ENCODE measurements around the gene CYTH1. TPM values are rescaled to one million over a fixed set of nuclear protein-coding genes. Genes with fewer than 3 reads are reported as not detected.

Gene CYTH1
- total and polyA plus RNA-seq, 4 donors = 28.1 to 50.4 (median 42.4) TPM

DNA sequence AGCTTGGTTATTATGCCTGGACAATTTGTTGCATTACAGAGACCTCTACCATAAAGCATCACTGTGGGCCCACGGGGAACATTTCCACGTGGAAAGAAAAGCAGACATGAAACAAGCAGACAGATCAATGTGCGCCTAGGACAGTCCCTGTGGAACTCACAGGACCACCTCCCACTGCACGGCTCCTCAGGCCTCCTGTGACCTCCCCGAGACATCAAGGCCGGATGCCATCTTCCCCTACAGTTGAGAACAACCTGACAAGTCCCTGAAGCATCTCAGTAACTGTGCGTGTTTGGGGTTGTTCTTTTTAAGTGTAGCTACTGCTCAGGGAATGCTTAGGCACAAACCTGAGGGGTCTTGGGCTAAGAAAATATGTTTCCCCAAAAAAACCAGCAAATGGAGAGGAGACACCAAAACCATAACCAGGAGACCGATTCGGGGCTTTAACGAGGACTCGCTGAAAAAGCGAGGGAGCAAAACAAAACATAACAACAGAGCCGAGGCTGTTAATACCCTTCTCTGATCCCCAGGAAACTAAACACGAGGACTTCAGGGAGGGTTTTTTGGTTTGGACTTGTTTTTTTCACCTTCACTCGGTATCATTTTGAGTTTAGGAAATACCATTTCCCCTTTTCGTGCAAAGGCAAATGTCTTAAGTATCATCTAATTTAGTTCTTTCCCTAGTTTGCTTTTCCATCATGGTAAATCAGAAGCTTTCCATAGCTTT, 87.1 kb downstream of the CYTH1 start:
- no peak for DNase-seq (ENCODE audit: low read depth in 4 of 6, low spot score in 6 of 6)
- WGBS (ENCODE audit: insufficient coverage) = 71% methylated on average over 6 of the region's 16 CpGs
- H3K36me3 ChIP-seq (ENCODE audit: control insufficient read depth, insufficient read depth, low read length) = peaks cover 42% of the 10 kb centered on the region
- H3K27ac ChIP-seq (ENCODE audit: low read depth, low read length) = no peak overlapping the region
- no peaks in the 10 kb centered on the region for H3K27me3 ChIP-seq (ENCODE audit: control insufficient read depth, insufficient read depth, low read length)
- no peaks in the 10 kb centered on the region for H3K9me3 ChIP-seq (ENCODE audit: control insufficient read depth, insufficient read depth, low read length)
- no peak overlapping the region for H3K4me3 ChIP-seq (ENCODE audit: low read depth, low read length)
- H3K4me1 ChIP-seq (ENCODE audit: control insufficient read depth, insufficient read depth, low read length) = no peaks in the 10 kb centered on the region

DNA sequence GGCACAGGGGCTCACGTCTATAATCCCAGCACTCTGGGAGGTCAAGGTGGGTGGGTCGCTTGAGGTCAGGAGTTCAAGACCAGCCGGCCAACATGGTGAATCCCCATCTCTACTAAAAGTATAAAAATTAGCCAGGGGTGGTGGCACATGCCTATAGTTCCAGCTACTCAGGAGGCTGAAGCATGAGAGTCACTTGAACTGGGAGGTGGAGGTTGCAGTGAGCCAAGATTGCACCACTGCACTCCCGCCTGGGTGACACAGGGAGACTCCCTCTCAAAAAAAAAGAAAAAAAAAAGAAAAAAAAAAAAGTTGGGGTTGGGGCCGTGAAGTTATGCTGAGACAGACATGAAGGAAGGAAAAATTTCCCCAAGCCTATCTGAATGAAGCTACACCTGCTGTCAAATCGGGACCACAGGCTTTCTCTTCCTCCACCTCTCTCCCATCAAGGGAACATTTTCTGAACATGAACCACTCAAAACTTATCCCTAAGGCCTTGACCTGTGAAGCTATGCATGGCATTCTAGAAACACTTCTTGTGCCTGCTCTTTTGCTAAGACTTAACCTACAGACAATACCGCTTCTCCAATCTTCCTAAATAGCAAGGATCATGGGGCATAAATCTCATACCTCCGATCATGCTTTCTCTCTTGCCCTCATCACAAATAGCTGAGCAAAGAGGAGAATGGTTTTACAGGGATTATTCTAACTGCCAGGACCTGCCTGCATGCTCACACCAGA, 88.6 kb downstream of the CYTH1 start:
- no peak for DNase-seq (ENCODE audit: low read depth in 4 of 6, low spot score in 6 of 6)
- H3K4me3 ChIP-seq (ENCODE audit: low read depth, low read length) = no peak overlapping the region
- 90% methylated on average over 1 of the region's 8 CpGs for WGBS (ENCODE audit: insufficient coverage)
- H3K27ac ChIP-seq (ENCODE audit: low read depth, low read length) = no peak overlapping the region
- peaks cover 42% of the 10 kb centered on the region for H3K36me3 ChIP-seq (ENCODE audit: control insufficient read depth, insufficient read depth, low read length)
- no peaks in the 10 kb centered on the region for H3K27me3 ChIP-seq (ENCODE audit: control insufficient read depth, insufficient read depth, low read length)
- no peaks in the 10 kb centered on the region for H3K9me3 ChIP-seq (ENCODE audit: control insufficient read depth, insufficient read depth, low read length)
- no peaks in the 10 kb centered on the region for H3K4me1 ChIP-seq (ENCODE audit: control insufficient read depth, insufficient read depth, low read length)

DNA sequence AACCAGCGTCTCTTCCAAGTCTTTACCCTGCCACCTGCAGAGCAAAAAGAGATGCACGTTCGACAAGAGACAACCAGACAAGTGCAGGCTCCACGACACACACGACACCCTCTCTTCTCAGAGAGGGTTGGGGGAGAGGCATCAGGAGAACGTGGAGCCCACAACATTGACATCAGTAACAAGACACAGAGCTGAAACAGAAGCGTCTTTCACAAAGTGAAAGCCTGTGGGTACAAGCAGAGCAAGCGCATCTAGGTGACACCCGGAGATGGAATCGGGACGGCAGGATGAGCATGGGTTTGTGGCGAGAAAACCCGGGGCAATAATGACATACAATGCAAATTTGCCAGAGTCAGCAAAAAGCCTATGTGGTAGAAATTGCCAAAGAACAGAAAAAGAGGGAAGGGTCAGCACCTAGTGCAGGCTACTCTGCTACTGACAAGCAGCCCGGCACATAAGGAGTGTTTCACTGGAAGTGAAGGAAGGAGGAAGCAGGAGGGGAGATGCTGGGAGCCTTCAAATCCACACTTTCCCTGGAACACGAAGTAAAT, 89.5 kb downstream of the CYTH1 start:
- Histone ChIP-seq H3K4me1 (ENCODE audit: control insufficient read depth, insufficient read depth, low read length) (no peaks in the 10 kb centered on the region), H3K27ac (ENCODE audit: low read depth, low read length) (no peak overlapping the region), H3K27me3 (ENCODE audit: control insufficient read depth, insufficient read depth, low read length) (no peaks in the 10 kb centered on the region), H3K9me3 (ENCODE audit: control insufficient read depth, insufficient read depth, low read length) (no peaks in the 10 kb centered on the region), H3K36me3 (ENCODE audit: control insufficient read depth, insufficient read depth, low read length) (peaks cover 41% of the 10 kb centered on the region), H3K4me3 (ENCODE audit: low read depth, low read length) (no peak overlapping the region)
- DNase-seq (ENCODE audit: low read depth in 4 of 6, low spot score in 6 of 6) = no peak
- WGBS (ENCODE audit: insufficient coverage) = 78% methylated on average over 11 of the region's 15 CpGs

DNA sequence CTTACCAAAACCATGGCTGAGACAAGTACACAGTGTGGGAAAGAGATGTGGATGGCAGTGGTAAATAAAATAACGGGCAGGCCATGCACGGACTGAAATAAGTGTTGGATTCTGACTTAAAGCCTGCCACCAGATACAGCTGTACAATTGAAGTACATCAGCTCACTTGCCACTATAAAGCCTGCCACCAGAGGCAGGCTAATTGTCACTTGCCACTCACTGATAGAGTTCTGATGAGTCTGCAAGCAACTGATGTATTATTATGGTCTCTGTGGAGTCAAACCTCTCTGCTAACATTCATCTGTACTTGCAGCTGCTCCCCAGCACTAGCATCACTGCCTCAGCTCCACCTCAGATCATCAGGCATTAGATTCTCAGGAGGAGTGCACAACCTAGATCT, 93.0 kb downstream of the CYTH1 start:
- Histone ChIP-seq H3K9me3 (ENCODE audit: control insufficient read depth, insufficient read depth, low read length) (no peaks in the 10 kb centered on the region), H3K27ac (ENCODE audit: low read depth, low read length) (no peak overlapping the region), H3K36me3 (ENCODE audit: control insufficient read depth, insufficient read depth, low read length) (peaks cover 38% of the 10 kb centered on the region), H3K27me3 (ENCODE audit: control insufficient read depth, insufficient read depth, low read length) (no peaks in the 10 kb centered on the region), H3K4me3 (ENCODE audit: low read depth, low read length) (no peak overlapping the region), H3K4me1 (ENCODE audit: control insufficient read depth, insufficient read depth, low read length) (no peaks in the 10 kb centered on the region)
- DNase-seq (ENCODE audit: low read depth in 4 of 6, low spot score in 6 of 6) = no peak
- no CpG with 5 or more reads among the region's 2 CpGs for WGBS (ENCODE audit: insufficient coverage)

DNA sequence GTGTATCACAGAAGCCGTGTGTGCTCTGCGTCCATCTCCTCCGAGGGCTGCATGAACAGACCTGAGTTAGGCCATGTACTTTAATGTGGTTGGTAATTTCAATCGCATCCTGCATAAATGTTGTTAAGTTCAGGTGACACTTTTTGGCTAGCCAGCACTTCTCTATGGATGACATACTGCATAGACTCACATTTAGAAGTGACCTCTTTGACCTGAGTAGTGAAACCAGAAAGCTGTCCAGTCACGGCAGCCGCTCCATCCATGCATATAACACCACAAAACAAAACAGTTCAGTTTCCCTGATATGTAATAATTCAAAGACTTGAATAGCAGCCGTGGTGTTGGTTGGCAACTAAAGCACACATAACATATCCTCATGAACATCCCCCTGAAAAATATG, 94.1 kb downstream of the CYTH1 start:
- 91% methylated on average over 7 of the region's 7 CpGs for WGBS (ENCODE audit: insufficient coverage)
- no peak for DNase-seq (ENCODE audit: low read depth in 4 of 6, low spot score in 6 of 6)
- Histone ChIP-seq H3K9me3 (ENCODE audit: control insufficient read depth, insufficient read depth, low read length) (no peaks in the 10 kb centered on the region), H3K27me3 (ENCODE audit: control insufficient read depth, insufficient read depth, low read length) (no peaks in the 10 kb centered on the region), H3K36me3 (ENCODE audit: control insufficient read depth, insufficient read depth, low read length) (peaks cover 45% of the 10 kb centered on the region), H3K27ac (ENCODE audit: low read depth, low read length) (no peak overlapping the region), H3K4me3 (ENCODE audit: low read depth, low read length) (no peak overlapping the region), H3K4me1 (ENCODE audit: control insufficient read depth, insufficient read depth, low read length) (no peaks in the 10 kb centered on the region)

DNA sequence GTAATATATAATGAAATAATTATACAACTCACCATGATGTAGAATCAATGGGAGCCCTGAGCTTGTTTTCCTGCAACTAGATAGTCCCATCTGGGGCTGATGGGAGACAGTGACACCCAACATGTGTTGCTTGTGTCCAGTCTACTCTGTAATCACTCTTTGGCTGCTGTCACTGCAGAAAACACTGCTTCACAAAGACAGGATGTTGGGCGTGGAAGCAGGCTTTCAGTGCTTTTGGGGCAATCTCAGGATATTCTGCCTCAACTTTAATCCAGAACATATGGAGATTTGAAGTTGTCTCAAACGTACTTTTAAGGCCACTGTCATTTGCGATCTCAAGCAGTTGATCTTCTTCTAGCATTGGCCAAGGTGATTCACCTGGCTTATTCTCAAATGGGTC, 94.9 kb downstream of the CYTH1 start:
- 100% methylated on average over 1 of the region's 3 CpGs for WGBS (ENCODE audit: insufficient coverage)
- Histone ChIP-seq H3K27ac (ENCODE audit: low read depth, low read length) (no peak overlapping the region), H3K4me3 (ENCODE audit: low read depth, low read length) (no peak overlapping the region)

DNA sequence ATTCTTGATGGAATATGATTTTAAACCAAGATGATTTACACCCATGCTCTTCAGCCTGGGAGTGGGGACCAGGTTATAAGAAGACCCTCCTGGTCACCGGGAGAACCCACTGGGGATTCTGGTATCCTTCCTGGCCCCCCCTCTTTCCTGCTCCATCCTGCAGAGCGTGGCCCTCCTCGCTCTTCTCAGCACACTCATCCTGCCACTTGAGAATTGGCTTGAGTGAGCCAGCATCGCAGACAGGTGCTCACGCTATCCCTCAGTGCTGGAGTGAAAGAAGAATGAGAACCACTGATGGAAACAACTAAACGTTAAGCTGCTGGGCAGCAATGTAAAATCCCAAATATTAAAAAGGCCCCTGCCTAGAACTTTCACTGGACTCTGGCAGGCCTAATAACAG, 98.0 kb downstream of the CYTH1 start:
- DNase-seq (ENCODE audit: low read depth in 4 of 6, low spot score in 6 of 6) = no peak
- peaks cover 5% of the 10 kb centered on the region for H3K4me1 ChIP-seq (ENCODE audit: control insufficient read depth, insufficient read depth, low read length)
- H3K36me3 ChIP-seq (ENCODE audit: control insufficient read depth, insufficient read depth, low read length) = peaks cover 46% of the 10 kb centered on the region
- H3K27ac ChIP-seq (ENCODE audit: low read depth, low read length) = no peak overlapping the region
- H3K4me3 ChIP-seq (ENCODE audit: low read depth, low read length) = no peak overlapping the region
- 87% methylated on average over 3 of the region's 6 CpGs for whole genome bisulfite sequencing (ENCODE audit: insufficient coverage)
- no peaks in the 10 kb centered on the region for H3K9me3 ChIP-seq (ENCODE audit: control insufficient read depth, insufficient read depth, low read length)
- H3K27me3 ChIP-seq (ENCODE audit: control insufficient read depth, insufficient read depth, low read length) = no peaks in the 10 kb centered on the region

More for the DNA sequence above, 94.9 kb downstream of the CYTH1 start:
- Histone ChIP-seq H3K27me3 (ENCODE audit: control insufficient read depth, insufficient read depth, low read length) (no peaks in the 10 kb centered on the region), H3K4me1 (ENCODE audit: control insufficient read depth, insufficient read depth, low read length) (no peaks in the 10 kb centered on the region), H3K36me3 (ENCODE audit: control insufficient read depth, insufficient read depth, low read length) (peaks cover 38% of the 10 kb centered on the region), H3K9me3 (ENCODE audit: control insufficient read depth, insufficient read depth, low read length) (no peaks in the 10 kb centered on the region)
- no peak for DNase-seq (ENCODE audit: low read depth in 4 of 6, low spot score in 6 of 6)

DNA sequence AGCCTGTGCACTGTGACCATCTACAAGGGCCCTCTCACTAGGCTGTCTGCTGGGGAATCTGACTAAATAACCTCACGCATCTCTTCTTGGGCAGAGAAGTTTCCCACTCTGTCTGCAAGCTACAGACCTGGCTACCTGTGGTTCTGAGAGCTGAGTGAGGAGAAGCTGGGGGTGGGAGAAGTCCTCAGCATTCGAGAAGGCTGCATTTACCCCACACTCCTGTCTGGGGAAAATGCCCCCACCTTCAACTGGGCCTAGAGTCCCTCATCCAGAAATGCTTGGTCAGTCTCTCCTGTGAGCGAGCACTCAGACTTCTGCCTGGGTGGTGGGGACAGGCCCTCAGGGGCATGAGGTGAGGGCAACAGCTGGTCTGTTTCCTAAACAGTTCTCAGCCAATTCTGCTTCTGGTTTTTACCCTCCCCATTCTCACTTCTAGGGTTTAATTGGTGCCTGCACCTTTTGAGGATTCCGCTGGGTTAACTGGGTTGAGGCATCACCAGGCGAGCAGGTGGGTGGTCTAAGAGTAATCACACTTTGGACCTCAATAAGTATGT, 98.6 kb downstream of the CYTH1 start:
- peaks cover 5% of the 10 kb centered on the region for H3K4me1 ChIP-seq (ENCODE audit: control insufficient read depth, insufficient read depth, low read length)
- H3K27me3 ChIP-seq (ENCODE audit: control insufficient read depth, insufficient read depth, low read length) = no peaks in the 10 kb centered on the region
- no peak overlapping the region for H3K4me3 ChIP-seq (ENCODE audit: low read depth, low read length)
- H3K36me3 ChIP-seq (ENCODE audit: control insufficient read depth, insufficient read depth, low read length) = peaks cover 49% of the 10 kb centered on the region
- no peaks in the 10 kb centered on the region for H3K9me3 ChIP-seq (ENCODE audit: control insufficient read depth, insufficient read depth, low read length)
- H3K27ac ChIP-seq (ENCODE audit: low read depth, low read length) = no peak overlapping the region
- no peak for DNase-seq (ENCODE audit: low read depth in 4 of 6, low spot score in 6 of 6)
- WGBS (ENCODE audit: insufficient coverage) = 90% methylated on average over 2 of the region's 5 CpGs

DNA sequence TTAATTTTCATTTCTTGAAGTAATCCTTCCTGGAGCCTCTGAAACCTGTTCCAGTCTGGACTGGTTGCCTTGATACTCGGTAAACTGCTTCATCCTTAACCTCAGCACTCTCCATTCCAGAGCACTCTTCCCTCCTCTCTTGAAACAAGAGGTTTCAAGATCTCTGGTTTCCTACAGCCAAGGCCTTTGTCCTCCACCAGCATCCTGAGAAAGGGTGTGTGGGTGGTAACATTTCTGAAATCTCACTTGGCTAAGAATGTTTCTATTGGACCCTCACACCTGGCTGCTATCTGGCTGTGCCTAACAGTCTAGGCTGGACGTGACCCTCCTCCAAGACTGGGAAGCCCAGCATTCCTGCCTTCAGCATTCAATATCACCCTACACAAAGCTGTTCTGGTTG, 99.7 kb downstream of the CYTH1 start:
- DNase-seq (ENCODE audit: low read depth in 4 of 6, low spot score in 6 of 6) = no peak
- H3K27me3 ChIP-seq (ENCODE audit: control insufficient read depth, insufficient read depth, low read length) = no peaks in the 10 kb centered on the region
- no peak overlapping the region for H3K4me3 ChIP-seq (ENCODE audit: low read depth, low read length)
- 83% methylated on average over 2 of the region's 2 CpGs for WGBS (ENCODE audit: insufficient coverage)
- no peak overlapping the region for H3K27ac ChIP-seq (ENCODE audit: low read depth, low read length)
- H3K9me3 ChIP-seq (ENCODE audit: control insufficient read depth, insufficient read depth, low read length) = no peaks in the 10 kb centered on the region
- peaks cover 5% of the 10 kb centered on the region for H3K4me1 ChIP-seq (ENCODE audit: control insufficient read depth, insufficient read depth, low read length)
- H3K36me3 ChIP-seq (ENCODE audit: control insufficient read depth, insufficient read depth, low read length) = peaks cover 51% of the 10 kb centered on the region

All from spinal cord (tissue), 10 donors.